ENCODE measurements around the gene GPC5.

GRCh38 chr13:91389186-91389585, 9.2 kb upstream of the GPC5 start:
- TF ChIP-seq TAF15 (IDR thresholded peaks at IDR 0.05; ENCODE audit: low read depth, low read length), result no peak
- TF ChIP-seq, protein P1, sequence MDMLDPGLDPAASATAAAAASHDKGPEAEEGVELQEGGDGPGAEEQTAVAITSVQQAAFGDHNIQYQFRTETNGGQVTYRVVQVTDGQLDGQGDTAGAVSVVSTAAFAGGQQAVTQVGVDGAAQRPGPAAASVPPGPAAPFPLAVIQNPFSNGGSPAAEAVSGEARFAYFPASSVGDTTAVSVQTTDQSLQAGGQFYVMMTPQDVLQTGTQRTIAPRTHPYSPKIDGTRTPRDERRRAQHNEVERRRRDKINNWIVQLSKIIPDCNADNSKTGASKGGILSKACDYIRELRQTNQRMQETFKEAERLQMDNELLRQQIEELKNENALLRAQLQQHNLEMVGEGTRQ (CRISPR knock-in tag; IDR thresholded peaks at IDR 0.05), result no peak
- TF ChIP-seq KLF1 (tag; IDR thresholded peaks at IDR 0.05), result no peak
- no peak for TF ChIP-seq CBX2 (IDR thresholded peaks at IDR 0.05; ENCODE audit: insufficient read depth, low read length, poor library complexity, severe bottlenecking)
- TF ChIP-seq, protein P2, sequence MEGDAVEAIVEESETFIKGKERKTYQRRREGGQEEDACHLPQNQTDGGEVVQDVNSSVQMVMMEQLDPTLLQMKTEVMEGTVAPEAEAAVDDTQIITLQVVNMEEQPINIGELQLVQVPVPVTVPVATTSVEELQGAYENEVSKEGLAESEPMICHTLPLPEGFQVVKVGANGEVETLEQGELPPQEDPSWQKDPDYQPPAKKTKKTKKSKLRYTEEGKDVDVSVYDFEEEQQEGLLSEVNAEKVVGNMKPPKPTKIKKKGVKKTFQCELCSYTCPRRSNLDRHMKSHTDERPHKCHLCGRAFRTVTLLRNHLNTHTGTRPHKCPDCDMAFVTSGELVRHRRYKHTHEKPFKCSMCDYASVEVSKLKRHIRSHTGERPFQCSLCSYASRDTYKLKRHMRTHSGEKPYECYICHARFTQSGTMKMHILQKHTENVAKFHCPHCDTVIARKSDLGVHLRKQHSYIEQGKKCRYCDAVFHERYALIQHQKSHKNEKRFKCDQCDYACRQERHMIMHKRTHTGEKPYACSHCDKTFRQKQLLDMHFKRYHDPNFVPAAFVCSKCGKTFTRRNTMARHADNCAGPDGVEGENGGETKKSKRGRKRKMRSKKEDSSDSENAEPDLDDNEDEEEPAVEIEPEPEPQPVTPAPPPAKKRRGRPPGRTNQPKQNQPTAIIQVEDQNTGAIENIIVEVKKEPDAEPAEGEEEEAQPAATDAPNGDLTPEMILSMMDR (IDR thresholded peaks at IDR 0.05 in 2 of 3, conservative IDR thresholded peaks at IDR 0.05 in 1 of 3; ENCODE audit: insufficient read depth in 2 of 3, low read depth in 1 of 3, low read length in 3 of 3), result no peak
- no peak for TF ChIP-seq NRF1 (conservative IDR thresholded peaks at IDR 0.05 in 1 of 2, IDR thresholded peaks at IDR 0.05 in 1 of 2)
- TF ChIP-seq EP300 (IDR thresholded peaks at IDR 0.05; ENCODE audit: low read length), result no peak
- TF ChIP-seq, protein P3, sequence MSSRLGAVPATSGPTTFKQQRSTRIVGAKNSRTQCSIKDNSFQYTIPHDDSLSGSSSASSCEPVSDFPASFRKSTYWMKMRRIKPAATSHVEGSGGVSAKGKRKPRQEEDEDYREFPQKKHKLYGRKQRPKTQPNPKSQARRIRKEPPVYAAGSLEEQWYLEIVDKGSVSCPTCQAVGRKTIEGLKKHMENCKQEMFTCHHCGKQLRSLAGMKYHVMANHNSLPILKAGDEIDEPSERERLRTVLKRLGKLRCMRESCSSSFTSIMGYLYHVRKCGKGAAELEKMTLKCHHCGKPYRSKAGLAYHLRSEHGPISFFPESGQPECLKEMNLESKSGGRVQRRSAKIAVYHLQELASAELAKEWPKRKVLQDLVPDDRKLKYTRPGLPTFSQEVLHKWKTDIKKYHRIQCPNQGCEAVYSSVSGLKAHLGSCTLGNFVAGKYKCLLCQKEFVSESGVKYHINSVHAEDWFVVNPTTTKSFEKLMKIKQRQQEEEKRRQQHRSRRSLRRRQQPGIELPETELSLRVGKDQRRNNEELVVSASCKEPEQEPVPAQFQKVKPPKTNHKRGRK (tag; IDR thresholded peaks at IDR 0.05), result no peak
- no peak for TF ChIP-seq ZNF354B (CRISPR knock-in tag; IDR thresholded peaks at IDR 0.05)
- TF ChIP-seq, protein P4, sequence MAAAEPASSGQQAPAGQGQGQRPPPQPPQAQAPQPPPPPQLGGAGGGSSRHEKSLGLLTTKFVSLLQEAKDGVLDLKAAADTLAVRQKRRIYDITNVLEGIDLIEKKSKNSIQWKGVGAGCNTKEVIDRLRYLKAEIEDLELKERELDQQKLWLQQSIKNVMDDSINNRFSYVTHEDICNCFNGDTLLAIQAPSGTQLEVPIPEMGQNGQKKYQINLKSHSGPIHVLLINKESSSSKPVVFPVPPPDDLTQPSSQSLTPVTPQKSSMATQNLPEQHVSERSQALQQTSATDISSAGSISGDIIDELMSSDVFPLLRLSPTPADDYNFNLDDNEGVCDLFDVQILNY (CRISPR knock-in tag; IDR thresholded peaks at IDR 0.05), result no peak
